HTR-8/SVneo (cell line): ENCODE data around the gene BPIFB2.

Source experiments
- DNase-seq: peaks from one replicate; pipeline ENCODE4 v3.0.0; 2011; ENCODE audit warnings: low spot score, mixed read lengths; ENCODE audit not compliant: insufficient read length
- FAIRE-seq: peaks from 2 replicates; lab custom pipeline; 2011; peaks lifted over from hg19 to GRCh38; lab: Jason Lieb, UNC

Gene BPIFB2

GRCh38 chr20:32983459-32984112 lies 23.9 kb upstream of the BPIFB2 start:
- no peak for FAIRE-seq
- DNase-seq = no peak

DNA sequence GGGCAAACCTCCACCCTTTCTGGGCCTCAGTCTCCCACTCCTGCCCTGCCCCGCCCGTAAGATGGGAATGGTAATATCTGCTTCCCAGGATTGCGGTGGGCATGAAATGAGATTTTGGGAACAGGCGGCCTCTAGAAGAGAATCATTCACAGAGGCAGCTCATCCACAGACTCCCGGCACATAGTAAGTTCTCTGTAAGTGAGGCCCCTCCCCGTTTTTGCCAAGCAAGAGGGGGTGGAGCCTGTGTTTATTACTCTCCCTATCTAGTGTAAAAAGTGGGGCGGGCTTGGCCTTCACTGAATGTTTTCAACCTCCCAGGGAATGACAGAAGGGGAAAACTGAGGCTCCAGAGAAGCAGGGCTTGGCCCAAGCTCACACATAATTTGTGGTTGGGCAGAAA lies 23.3 kb upstream of the BPIFB2 start:
- DNase-seq = no peak
- no peak for FAIRE-seq

GRCh38 chr20:32984631-32985354 lies 22.7 kb upstream of the BPIFB2 start:
- FAIRE-seq (no peak), DNase-seq (no peak)

DNA sequence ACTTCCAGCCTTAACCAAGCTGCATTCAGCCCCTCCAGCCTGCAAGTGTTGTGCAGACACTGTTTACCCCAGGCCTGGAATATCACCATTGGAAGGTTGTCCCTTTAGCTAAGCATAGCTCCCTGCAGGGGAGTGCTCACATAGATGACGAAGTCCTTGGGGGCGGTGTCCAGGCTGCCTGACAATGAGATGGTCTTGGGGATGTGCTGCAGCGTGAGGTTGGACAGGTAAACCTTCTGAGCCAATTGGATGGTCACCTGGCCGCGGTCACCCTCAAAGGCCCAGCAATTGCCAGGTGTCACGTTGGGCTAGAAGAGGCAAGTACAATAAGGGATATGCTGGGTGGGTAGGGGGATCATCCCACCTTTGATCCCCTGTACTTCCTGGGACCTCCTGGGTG lies 21.9 kb upstream of the BPIFB2 start:
- DNase-seq (no peak), FAIRE-seq (no peak)

DNA sequence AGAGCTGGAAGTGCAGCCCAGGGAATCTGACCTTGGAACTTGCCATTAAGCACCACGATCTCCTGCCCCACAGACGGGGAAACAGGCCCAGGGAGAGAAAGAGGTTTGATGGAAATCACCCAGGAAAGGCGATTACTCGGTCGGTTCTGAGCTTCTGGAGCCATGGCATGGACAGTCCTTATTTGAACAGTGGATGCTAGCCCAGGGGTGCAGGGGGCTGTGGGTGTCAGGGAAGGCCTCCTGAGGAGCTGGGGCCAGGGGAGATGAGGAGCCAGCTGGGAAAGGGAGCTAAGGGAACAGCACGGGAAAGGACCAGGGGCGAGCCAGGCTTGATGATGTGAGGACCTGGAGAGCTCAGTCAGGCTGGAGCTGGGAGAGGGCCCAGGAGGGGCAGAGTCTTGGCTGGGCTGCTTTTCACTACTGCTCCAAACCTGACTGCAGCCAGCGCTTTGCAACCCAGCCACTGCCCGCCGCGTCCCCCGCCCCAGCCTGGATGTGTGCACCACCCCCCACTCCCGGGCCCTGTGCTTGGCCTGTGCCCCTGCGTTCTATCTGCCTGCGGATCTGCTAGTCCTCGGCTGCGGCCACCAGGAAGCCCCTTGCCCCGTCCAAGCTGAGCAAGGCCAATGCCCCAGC lies 21.1 kb upstream of the BPIFB2 start:
- FAIRE-seq (no peak), DNase-seq (no peak)

DNA sequence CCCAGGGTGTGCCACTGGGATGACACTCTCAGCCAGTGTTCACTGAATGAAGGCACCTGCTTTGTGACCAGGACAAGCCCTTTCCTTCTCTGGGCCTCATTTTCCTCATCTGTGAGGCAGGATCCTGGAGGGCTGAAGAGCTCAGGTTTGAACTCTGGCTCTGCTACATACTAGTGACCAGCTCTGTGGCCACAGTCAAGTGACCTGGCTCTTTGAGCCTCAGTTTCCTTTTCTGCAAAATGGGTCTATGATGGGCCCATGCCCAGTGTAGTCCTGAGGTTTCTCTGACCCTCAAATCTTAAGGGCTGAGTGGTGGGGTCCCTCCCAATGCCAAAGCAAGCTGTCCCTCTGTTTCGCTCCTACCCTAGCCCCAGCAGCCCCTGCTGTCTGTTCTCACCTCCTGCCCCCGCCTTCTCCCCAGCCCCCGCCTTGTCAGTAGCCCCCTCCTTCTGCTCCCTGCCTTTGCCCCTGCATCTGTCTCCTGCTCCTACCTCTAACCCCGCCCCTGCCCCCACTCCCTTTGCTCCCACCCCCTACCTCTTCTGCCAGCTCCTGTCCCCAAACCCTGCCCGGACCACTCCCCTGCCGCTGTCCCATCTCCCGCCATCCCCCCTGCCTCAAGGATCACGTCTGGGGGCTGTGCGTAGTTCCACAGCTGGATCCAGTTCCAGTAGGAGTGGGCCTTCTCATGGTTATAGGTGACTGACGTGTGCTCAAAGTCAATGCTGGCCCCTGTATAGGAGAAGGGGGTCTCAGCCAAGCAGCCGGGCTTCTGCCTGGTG lies 20.3 kb upstream of the BPIFB2 start:
- FAIRE-seq = no peak
- DNase-seq = no peak

DNA sequence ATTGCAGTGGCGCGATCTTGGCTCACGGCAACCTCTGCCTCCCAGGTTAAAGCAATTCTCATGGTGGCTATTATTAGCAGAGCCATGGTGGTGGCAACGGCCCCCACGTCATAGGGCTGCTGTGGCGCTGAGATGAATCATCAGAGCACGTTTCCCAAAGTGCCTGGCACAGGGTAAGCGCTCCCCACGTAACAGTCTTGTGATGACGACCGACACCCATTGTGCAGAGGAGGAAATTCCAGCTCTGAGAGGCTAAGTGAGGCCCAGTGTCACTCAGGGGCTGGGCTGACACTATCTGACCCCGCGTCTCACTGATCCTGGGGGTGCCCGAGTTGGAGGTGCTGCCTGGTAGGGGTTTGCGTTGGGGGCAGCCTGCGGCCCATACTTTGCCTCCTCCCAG lies 19.5 kb upstream of the BPIFB2 start:
- FAIRE-seq = no peak
- no peak for DNase-seq

- DNase-seq (no peak), FAIRE-seq (no peak)
Measured at GRCh38 chr20:32989507-32990283, 17.8 kb upstream of the BPIFB2 start.

DNA sequence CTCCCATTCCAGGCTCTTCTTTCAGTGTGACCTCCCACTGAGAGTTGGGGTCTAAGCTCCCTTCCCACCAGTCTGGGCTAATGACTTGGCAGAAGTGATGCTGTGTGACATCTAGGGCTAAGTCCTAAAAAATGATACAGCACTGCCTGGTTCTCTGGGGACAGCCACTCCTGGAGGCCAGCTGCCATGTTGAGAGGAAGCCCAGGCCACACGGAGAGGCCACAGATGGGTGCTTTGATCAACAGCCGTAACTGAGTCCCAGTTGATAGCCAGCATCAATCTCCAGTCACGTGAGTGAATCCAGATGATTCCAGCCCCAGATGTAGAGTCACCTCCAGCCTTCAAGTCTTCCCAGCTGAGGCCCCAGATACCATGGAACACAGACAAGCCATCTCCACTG lies 17.1 kb upstream of the BPIFB2 start:
- DNase-seq (no peak), FAIRE-seq (no peak)

DNA sequence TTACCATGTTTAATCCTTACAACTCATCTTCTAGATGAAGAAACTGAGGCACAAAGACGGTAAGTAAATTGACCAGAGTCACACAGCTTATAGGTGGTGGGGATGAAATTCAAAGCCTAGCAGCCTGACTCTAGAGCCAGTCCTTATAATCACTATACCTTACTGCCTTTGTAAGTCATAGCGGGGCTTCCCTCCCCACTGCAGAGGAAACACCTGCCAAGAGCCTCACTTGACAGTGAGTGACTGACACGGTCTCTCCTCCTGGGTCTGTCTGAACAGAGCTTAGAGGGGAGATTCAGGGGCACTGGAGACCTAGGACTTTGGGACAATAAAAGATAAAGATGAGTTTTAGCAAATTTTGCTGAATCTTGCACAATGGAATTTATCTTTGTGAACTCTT lies 16.1 kb upstream of the BPIFB2 start:
- DNase-seq (no peak), FAIRE-seq (no peak)

DNA sequence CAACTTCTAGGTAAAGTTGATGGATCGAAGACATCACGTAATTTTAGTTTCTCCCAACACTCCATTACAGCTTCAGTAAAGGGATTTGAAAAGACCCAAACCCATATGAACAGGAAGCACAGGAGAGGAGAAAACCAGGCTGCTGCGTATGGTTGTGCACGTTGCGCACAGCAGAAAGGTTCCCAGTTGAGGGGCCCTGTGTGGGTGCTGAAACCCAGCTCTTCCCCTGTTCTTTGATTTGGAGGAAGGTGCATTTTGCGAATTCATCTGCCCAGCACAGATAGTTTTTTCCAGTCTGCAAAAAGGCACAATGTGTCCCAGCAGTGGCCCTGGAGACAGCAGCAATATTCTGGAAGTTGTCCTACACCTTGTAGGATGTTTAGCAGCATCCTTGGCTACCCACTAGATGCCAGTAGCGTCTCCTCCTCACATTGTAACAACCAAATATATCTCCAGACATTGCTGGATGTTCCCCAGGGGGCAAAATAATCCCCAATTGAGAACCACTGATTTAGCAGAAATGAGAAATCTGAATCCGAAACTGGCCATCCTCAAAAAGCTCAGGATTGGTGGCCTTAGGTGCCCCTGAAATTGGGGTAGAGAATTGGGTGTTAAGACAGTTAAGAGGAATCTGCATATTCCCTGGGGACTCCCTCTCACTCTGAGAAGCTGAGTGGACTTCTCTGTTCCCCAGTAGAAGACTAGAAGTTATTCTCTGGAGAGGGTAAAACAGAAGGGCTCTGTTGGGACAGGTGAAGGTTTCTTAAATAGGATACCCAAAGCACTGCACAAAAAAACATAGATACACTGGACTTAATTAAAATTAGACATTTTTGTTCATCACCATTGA lies 15.5 kb upstream of the BPIFB2 start:
- no peak for FAIRE-seq
- DNase-seq = no peak

GRCh38 chr20:32993496-32994050 lies 13.9 kb upstream of the BPIFB2 start:
- no peak for DNase-seq
- no peak for FAIRE-seq

GRCh38 chr20:32995802-32996201 lies 11.7 kb upstream of the BPIFB2 start:
- DNase-seq = no peak
- FAIRE-seq = no peak

DNA sequence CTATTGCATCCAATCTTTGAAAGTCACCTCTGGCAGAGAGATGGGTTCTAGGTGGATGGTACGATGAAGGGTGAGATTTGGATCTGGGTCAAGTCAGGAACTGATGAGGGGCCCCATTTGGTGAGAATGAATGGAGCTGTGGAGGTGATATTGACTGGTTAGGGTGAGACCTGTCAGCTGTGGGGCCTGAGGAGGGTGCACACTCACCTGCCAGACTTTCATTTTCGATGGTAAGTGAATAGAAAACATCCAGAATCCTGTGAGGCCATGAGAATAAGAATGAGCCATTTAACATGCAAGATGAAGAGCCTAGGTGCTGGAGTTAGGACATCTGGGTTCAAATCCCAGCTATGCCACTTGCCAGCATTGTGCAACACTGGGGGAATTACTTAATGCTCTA lies 10.1 kb upstream of the BPIFB2 start:
- DNase-seq = no peak
- FAIRE-seq = no peak

GRCh38 chr20:32999603-33000250 lies 7.8 kb upstream of the BPIFB2 start:
- DNase-seq (no peak), FAIRE-seq (no peak)

- DNase-seq (no peak), FAIRE-seq (no peak)
Measured at GRCh38 chr20:33000802-33001466, 6.6 kb upstream of the BPIFB2 start.

GRCh38 chr20:33002087-33002808 lies 5.3 kb upstream of the BPIFB2 start:
- DNase-seq (no peak), FAIRE-seq (no peak)
